Transverse colon (tissue), 4 donors: ENCODE data around the gene SSBP2. TPM values are rescaled to one million over a fixed set of nuclear protein-coding genes. Genes with fewer than 3 reads are reported as not detected.
"Not testable (repeated sequence)": the region's sequence is repeated elsewhere in the genome, so short reads cannot be mapped to it uniquely, and the experiment has no call there.

ENCODE experiments used
- DNase-seq: peaks from one replicate; pipeline ENCODE4 v3.0.0-alpha.2; 2019
- H3K27ac ChIP-seq, 4 donors: fragments of 200-600 bp; sonication (generic); 2 replicates each; pipeline ENCODE4 v1.5.1; 2016 to 2018; ENCODE audit warnings: inconsistent platforms in 4 of 4
- H3K27me3 ChIP-seq: fragments of 200-600 bp; sonication (generic); 2 replicates; pipeline ENCODE4 v1.5.1; 2017; ENCODE audit warnings: inconsistent platforms
- H3K36me3 ChIP-seq, 4 donors: fragments of 200-600 bp; sonication (generic); 2 replicates each; pipeline ENCODE4 v1.5.1; 2017 to 2019; ENCODE audit warnings: inconsistent platforms in 4 of 4
- H3K4me1 ChIP-seq, 4 donors: fragments of 200-600 bp; sonication (generic); 2 replicates each; pipeline ENCODE4 v1.5.1; 2017 to 2020; ENCODE audit warnings: inconsistent platforms in 4 of 4
- H3K4me3 ChIP-seq, 4 donors: fragments of 200-600 bp; sonication (generic); 1 replicate in 1 of 4; 2 replicates in 3 of 4; pipeline versions ENCODE4 v1.5.1 to v1.6.1; 2017 to 2019; ENCODE audit warnings: inconsistent platforms in 4 of 4
- H3K9me3 ChIP-seq, 2 donors: fragments of 200-600 bp; sonication (generic); 2 replicates each; pipeline ENCODE4 v1.5.1; 2017 to 2019; ENCODE audit warnings: inconsistent platforms in 2 of 2
- CTCF ChIP-seq, 5 experiments: fragments of 200-600 bp in 3 of 5; fragments of 450-650 bp in 2 of 5; sonication (generic) in 3 of 5; IDR thresholded peaks; 1 replicate in 2 of 5; 2 replicates in 3 of 5; pipeline ENCODE4 v1.5.1; 2016 to 2017; ENCODE audit warnings: antibody characterized with exemption in 5 of 5, inconsistent platforms in 3 of 5, mild to moderate bottlenecking in 2 of 5, moderate library complexity in 1 of 5
- EP300 ChIP-seq: sonication (generic); formaldehyde crosslinking; IDR thresholded peaks from one replicate; pipeline ENCODE4 v1.6.1; 2017; ENCODE audit warnings: antibody characterized with exemption, low read depth
- POLR2A ChIP-seq: fragments of 450-650 bp; IDR thresholded peaks from one replicate; pipeline ENCODE4 v1.6.1; 2016; ENCODE audit warnings: antibody characterized with exemption, mild to moderate bottlenecking, moderate library complexity
- POLR2AphosphoS5 ChIP-seq, 3 donors: sonication (generic); formaldehyde crosslinking; IDR thresholded peaks; one replicate each; pipeline ENCODE4 v1.6.1; 2016; ENCODE audit warnings: antibody characterized with exemption in 3 of 3
- WGBS, 2 donors: methylation state at CpG; one replicate each; pipeline ENCODE4 v1.1.5; 2018; ENCODE audit warnings: low coverage in 1 of 2; 5-methylcytosine and 5-hydroxymethylcytosine counted together
- in situ Hi-C, 4 donors: fragments of 200-750 bp; cut with MboI; loops; one replicate each; pipeline versions ENCODE4 v1.15.0 to v1.15.1; 2017; ENCODE audit warnings: low sequenced_read_pairs in 3 of 4, low pct_ligation_motif_present in 1 of 4, low pct_unique_long_range_greater_than_20kb in 1 of 4
- intact Hi-C: fragments of 100-400 bp; cut with DNase I; formaldehyde crosslinking; loops from one replicate; pipeline ENCODE4 v1.15.1; 2023; ENCODE audit warnings: low total_unique reads
- total RNA-seq, 4 donors: library from RNA; depleted of rRNA; stranded (reverse); fragments of >200 nt; gene quantifications; one replicate each; pipeline ENCODE4 v1.1.0, GENCODE V29; 2016

The SSBP2 gene
- total RNA-seq, 4 donors from 2014 or later: 22.8 to 50.4 (median 34.4) TPM

DNA sequence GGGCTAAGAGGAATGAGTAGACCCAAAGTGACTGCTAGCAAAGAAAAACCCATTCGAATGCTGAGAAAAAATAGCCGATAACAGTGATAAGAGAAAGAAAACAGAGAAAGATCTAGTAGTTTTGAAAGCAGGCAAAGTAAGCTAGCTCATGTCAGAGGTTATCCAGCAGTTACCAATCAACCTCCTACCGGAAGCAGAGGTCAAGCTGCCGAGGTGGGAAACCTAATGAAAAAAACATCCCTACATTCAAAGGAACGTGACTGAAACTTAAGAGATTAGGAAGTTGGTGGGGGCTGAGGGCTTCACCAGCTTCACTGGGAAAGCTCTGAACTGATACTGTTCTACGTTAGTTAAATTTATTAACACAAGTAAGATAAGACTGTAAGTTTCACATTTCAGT lies 32.6 kb downstream of the SSBP2 start:
- no peak overlapping the region for H3K27ac ChIP-seq
- in situ Hi-C loops (no loop called here), intact Hi-C loops (no loop called here)
- WGBS, 2 donors: 57% methylated on average over 6 of the region's 6 CpGs
- H3K27me3 ChIP-seq: no peaks in the 10 kb centered on the region
- H3K9me3 ChIP-seq: no peaks in the 10 kb centered on the region
- no peak for TF ChIP-seq CTCF (IDR thresholded peaks at IDR 0.05)
- TF ChIP-seq EP300: no peak
- no peak for TF ChIP-seq POLR2AphosphoS5 (IDR thresholded peaks at IDR 0.05)
- no peak for TF ChIP-seq POLR2A
- no peaks in the 10 kb centered on the region for H3K36me3 ChIP-seq
- DNase-seq: no peak
- H3K4me1 ChIP-seq: peaks cover 8 to 51% (median 11%) of the 10 kb centered on the region in 4 donors
- H3K4me3 ChIP-seq: no peak overlapping the region

DNA sequence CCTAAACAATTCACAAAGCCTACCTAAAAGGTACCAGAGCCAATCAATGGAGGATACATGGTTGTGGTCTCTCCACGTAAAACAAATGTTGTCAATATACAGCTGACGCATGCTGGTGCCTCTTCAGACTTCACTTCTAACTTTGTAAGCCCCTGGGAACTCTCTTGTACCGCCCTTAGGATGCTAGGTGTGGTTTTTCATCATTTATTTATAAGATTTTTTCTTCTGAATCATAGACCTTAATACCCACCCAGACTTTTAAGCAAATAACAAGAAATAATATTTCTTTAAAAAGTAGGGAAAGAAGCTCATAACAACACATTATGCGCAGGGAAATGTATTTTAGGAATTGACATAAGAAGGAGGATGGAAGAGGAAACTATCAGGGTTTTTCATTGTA lies 33.0 kb downstream of the SSBP2 start:
- H3K36me3 ChIP-seq: no peaks in the 10 kb centered on the region
- no peak for DNase-seq
- H3K27ac ChIP-seq: no peak overlapping the region
- peaks cover 8 to 48% (median 11%) of the 10 kb centered on the region in 4 donors for H3K4me1 ChIP-seq
- H3K27me3 ChIP-seq: no peaks in the 10 kb centered on the region
- TF ChIP-seq POLR2AphosphoS5 (IDR thresholded peaks at IDR 0.05): no peak
- TF ChIP-seq POLR2A: no peak
- TF ChIP-seq EP300: no peak
- TF ChIP-seq CTCF (IDR thresholded peaks at IDR 0.05): no peak
- no peak overlapping the region for H3K4me3 ChIP-seq
- in situ Hi-C loops (no loop called here), intact Hi-C loops (no loop called here)
- 88 to 93% methylated on average over 3 to 4 of the region's 4 CpGs for WGBS, 2 donors
- no peaks in the 10 kb centered on the region for H3K9me3 ChIP-seq

GRCh38 chr5:81717226-81717625 lies 33.7 kb downstream of the SSBP2 start:
- WGBS, 2 donors: 91 to 100% methylated on average over 1 of the region's 1 CpG
- Histone ChIP-seq H3K4me1 (peaks cover 8 to 44% (median 11%) of the 10 kb centered on the region in 4 donors), H3K36me3 (no peaks in the 10 kb centered on the region), H3K27ac (no peak overlapping the region), H3K27me3 (no peaks in the 10 kb centered on the region), H3K4me3 (no peak overlapping the region), H3K9me3 (no peaks in the 10 kb centered on the region)
- no peak for DNase-seq
- in situ Hi-C loops: no loop called here
- TF ChIP-seq POLR2A: no peak
- TF ChIP-seq CTCF (IDR thresholded peaks at IDR 0.05): no peak
- no peak for TF ChIP-seq EP300
- TF ChIP-seq POLR2AphosphoS5 (IDR thresholded peaks at IDR 0.05): no peak
- intact Hi-C loops: no loop called here

GRCh38 chr5:81714076-81714475 lies 36.8 kb downstream of the SSBP2 start:
- intact Hi-C loops, H3K27me3 ChIP-seq, H3K9me3 ChIP-seq, H3K4me3 ChIP-seq, H3K36me3 ChIP-seq, in situ Hi-C loops, H3K27ac ChIP-seq, DNase-seq: not testable (repeated sequence)
- H3K4me1 ChIP-seq: peaks cover 3 to 44% (median 7%) of the 10 kb centered on the region in 4 donors
- WGBS, 2 donors: 96 to 100% methylated on average over 2 of the region's 2 CpGs

DNA sequence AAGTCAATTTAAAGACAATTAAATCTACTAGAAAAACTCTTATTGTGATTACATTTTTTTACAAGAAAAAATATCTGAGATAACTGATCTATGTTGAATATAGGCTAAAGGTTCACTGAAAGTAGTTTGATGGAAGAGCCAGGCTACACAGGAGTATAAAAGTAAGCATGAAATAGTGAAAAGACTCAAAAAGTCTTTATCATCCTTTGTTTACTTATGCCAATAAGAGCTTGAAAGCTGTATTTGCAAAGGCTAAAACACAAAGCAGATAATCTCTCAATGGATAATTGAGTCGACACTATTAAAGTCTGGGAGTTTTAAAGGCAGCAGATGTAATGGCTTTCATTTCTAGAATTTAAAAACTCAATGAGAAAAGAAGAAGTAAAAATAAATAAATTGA lies 42.0 kb downstream of the SSBP2 start:
- H3K4me3 ChIP-seq: no peak overlapping the region
- WGBS, 2 donors: 40 to 89% methylated on average over 1 of the region's 1 CpG
- H3K27ac ChIP-seq: no peak overlapping the region
- in situ Hi-C loops: no loop called here
- no peaks in the 10 kb centered on the region for H3K27me3 ChIP-seq
- TF ChIP-seq POLR2AphosphoS5 (IDR thresholded peaks at IDR 0.05) (no peak), EP300 (no peak), POLR2A (no peak), CTCF (IDR thresholded peaks at IDR 0.05) (no peak)
- no peaks in the 10 kb centered on the region for H3K36me3 ChIP-seq
- no peaks in the 10 kb centered on the region for H3K9me3 ChIP-seq
- peaks cover 0 to 32% (median 10%) of the 10 kb centered on the region in 4 donors for H3K4me1 ChIP-seq
- intact Hi-C loops: no loop called here
- no peak for DNase-seq
